ENCODE results near the gene DNAI4.

DNAI4 gene

DNA sequence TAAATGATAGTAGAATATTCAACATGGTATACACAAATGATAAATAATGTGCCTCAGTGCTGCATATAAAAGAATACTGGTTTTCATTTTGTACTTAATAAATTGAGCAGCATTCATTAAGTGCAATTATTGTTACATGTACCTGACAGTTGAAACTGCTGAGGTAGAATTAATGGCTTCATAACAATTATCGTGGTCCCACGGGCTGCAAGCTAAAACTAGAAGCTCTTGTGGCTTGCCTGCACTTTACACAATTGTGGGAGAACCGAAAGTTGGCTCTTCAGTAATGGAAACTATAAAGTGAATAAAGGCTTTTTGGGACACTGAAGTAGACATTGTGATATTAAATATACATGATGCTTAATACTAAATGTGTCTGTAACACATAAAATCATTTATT lies 146.8 kb downstream of the DNAI4 start:
- Histone ChIP-seq H3K36me3 (ENCODE audit: control insufficient read depth in 1 of 2, insufficient read depth in 2 of 2, low read length in 2 of 2) (no peaks in the 10 kb centered on the region), H3K4me3 (ENCODE audit: low read depth in 1 of 2, low read length in 2 of 2) (no peak overlapping the region), H3K9me3 (ENCODE audit: control insufficient read depth in 1 of 2, low read length in 2 of 2) (no peaks in the 10 kb centered on the region), H3K4me1 (ENCODE audit: control insufficient read depth in 1 of 2, insufficient read depth in 2 of 2, low read length in 2 of 2) (no peaks in the 10 kb centered on the region), H3K27ac (ENCODE audit: low read length) (no peak overlapping the region), H3K27me3 (ENCODE audit: low read depth, low read length) (no peaks in the 10 kb centered on the region)

DNA sequence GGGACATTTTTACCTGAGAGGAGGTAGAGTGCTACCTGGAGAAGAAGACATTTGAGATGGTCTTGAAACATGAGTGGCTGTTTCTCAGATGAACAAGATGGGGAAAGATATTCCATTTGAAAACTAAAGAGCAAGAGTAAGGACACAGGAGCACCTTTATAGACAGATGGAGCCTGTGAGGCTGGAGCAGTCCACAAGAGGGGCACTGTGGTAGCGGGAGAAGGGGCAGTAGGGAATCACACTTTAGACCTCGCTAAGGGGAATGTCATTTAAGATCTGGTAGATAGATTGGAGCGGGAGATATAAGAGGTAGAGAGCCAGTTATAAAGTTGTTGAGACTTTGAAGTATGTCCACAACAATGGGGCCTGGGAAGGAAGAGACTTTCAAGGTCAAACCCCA lies 149.0 kb downstream of the DNAI4 start:
- H3K27me3 ChIP-seq (ENCODE audit: low read depth, low read length): no peaks in the 10 kb centered on the region
- H3K27ac ChIP-seq (ENCODE audit: low read length): no peak overlapping the region
- H3K36me3 ChIP-seq (ENCODE audit: control insufficient read depth in 1 of 2, insufficient read depth in 2 of 2, low read length in 2 of 2): no peaks in the 10 kb centered on the region
- no peak overlapping the region for H3K4me3 ChIP-seq (ENCODE audit: low read depth in 1 of 2, low read length in 2 of 2)
- no peaks in the 10 kb centered on the region for H3K4me1 ChIP-seq (ENCODE audit: control insufficient read depth in 1 of 2, insufficient read depth in 2 of 2, low read length in 2 of 2)
- H3K9me3 ChIP-seq (ENCODE audit: control insufficient read depth in 1 of 2, low read length in 2 of 2): no peaks in the 10 kb centered on the region

DNA sequence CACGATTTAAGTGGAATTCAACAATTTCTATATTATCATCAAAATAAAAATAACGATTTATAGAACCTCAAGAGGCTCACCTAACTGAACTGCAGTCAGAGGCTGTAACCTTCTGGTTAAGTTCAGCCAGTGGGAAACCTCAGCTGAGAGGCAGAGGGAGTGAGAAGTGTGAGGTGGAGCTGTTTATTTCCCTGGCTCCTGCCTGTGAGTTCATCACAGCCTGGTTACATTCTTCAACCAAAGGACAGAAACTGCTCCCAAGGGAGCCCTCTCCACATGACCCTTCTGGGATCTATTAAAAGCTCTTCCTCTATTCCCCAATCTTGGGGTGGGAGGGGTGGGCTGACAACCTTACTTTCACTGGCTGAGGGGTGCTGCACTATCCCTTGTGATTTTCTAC lies 150.2 kb downstream of the DNAI4 start:
- Histone ChIP-seq H3K4me3 (ENCODE audit: low read depth in 1 of 2, low read length in 2 of 2) (no peak overlapping the region), H3K27ac (ENCODE audit: low read length) (no peak overlapping the region), H3K27me3 (ENCODE audit: low read depth, low read length) (no peaks in the 10 kb centered on the region), H3K9me3 (ENCODE audit: control insufficient read depth in 1 of 2, low read length in 2 of 2) (no peaks in the 10 kb centered on the region), H3K36me3 (ENCODE audit: control insufficient read depth in 1 of 2, insufficient read depth in 2 of 2, low read length in 2 of 2) (no peaks in the 10 kb centered on the region), H3K4me1 (ENCODE audit: control insufficient read depth in 1 of 2, insufficient read depth in 2 of 2, low read length in 2 of 2) (no peaks in the 10 kb centered on the region)

DNA sequence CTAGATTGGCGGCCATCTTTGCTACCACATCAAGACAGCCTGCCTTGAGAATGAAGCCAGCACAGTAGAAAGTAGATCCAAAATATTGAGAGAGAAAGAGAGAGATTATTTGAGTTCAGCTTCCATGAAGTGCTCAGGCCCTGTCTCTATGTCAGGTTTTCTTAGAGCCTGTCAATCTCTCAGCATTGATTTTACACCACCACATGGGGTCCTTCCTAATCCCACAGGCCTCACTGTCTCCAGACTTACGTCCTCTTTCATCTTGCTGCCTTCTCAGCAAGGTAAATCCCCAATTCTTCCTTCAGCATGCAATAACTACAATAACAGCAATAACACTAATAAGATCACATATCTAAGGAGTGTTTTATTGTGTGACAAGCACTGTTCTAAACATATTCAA lies 151.4 kb downstream of the DNAI4 start:
- Histone ChIP-seq H3K4me3 (ENCODE audit: low read depth in 1 of 2, low read length in 2 of 2) (no peak overlapping the region), H3K27me3 (ENCODE audit: low read depth, low read length) (no peaks in the 10 kb centered on the region), H3K36me3 (ENCODE audit: control insufficient read depth in 1 of 2, insufficient read depth in 2 of 2, low read length in 2 of 2) (no peaks in the 10 kb centered on the region), H3K4me1 (ENCODE audit: control insufficient read depth in 1 of 2, insufficient read depth in 2 of 2, low read length in 2 of 2) (no peaks in the 10 kb centered on the region), H3K9me3 (ENCODE audit: control insufficient read depth in 1 of 2, low read length in 2 of 2) (no peaks in the 10 kb centered on the region), H3K27ac (ENCODE audit: low read length) (no peak overlapping the region)

DNA sequence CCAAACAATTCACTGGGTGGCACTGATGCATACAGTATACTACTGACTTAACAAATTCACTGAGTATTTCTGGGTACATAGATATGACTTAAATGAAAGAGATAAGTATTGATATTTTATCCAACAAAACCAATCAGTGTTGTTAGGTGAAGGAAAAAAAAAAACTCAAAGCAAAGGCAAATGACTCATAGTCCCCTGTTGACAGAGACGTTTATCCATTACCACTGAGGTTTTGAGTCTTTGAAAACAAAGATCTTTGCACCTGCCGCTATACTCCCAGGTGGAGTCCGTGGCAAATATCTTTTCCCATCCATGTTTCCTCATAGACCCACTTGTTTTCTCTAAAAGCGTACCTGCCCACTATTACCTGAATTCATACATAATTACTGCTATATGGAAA lies 154.0 kb downstream of the DNAI4 start:
- Histone ChIP-seq H3K4me1 (ENCODE audit: control insufficient read depth in 1 of 2, insufficient read depth in 2 of 2, low read length in 2 of 2) (no peaks in the 10 kb centered on the region), H3K27ac (ENCODE audit: low read length) (no peak overlapping the region), H3K4me3 (ENCODE audit: low read depth in 1 of 2, low read length in 2 of 2) (no peak overlapping the region), H3K36me3 (ENCODE audit: control insufficient read depth in 1 of 2, insufficient read depth in 2 of 2, low read length in 2 of 2) (no peaks in the 10 kb centered on the region), H3K27me3 (ENCODE audit: low read depth, low read length) (no peaks in the 10 kb centered on the region), H3K9me3 (ENCODE audit: control insufficient read depth in 1 of 2, low read length in 2 of 2) (no peaks in the 10 kb centered on the region)

DNA sequence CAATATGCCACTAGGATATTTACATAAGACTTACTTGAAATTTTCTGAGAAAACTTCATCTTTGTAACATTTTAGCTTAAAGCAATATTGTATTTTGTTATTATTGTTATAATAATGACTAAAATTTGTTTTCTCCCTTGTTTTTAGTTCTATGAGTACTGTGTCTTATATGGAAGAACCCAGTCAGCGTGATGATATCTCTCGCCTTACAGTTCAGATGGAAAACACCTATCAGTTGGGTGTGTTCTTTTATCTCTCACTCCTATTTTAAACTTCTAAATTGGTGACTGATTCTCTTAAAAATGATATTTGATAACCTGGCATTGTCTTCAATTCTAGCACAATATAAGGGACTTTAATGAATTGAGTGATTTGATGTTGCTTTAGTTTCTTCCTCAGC lies 154.4 kb downstream of the DNAI4 start:
- H3K4me1 ChIP-seq (ENCODE audit: control insufficient read depth in 1 of 2, insufficient read depth in 2 of 2, low read length in 2 of 2): no peaks in the 10 kb centered on the region
- no peaks in the 10 kb centered on the region for H3K27me3 ChIP-seq (ENCODE audit: low read depth, low read length)
- no peak overlapping the region for H3K27ac ChIP-seq (ENCODE audit: low read length)

DNA sequence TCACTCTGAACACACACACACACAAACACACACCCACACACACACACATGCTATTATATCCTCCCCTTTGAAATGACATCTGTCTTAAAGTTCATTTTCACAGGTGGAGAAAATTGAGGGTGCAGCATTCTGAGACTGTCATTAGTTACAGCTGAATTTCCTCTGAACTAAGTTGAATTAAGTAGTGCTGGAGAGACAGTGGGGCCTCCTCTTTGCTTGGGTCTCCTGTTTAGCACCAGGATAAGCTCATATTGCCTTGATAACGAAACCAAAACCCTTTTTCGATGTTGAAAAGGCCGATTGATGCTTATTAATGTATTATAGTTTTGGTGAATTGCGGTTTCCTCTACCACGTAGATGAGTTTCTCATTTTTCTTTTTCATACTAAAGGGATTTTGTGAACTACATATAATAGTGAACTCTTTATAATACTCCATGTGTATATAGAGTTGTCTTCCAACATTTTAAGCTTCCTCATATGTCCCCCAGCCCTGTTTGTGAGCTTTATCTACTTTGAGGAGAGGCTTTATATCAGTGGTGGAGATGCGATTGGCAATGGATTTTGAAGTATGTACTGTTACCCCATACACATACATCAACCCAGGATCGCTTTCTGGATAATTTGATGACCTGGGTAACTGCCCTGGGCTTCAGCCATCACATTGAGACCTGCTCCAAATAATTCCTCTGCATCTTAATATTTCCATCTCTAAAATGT lies 155.0 kb downstream of the DNAI4 start:
- no peaks in the 10 kb centered on the region for H3K4me1 ChIP-seq (ENCODE audit: control insufficient read depth in 1 of 2, insufficient read depth in 2 of 2, low read length in 2 of 2)
- H3K27ac ChIP-seq (ENCODE audit: low read length): no peak overlapping the region
- no peaks in the 10 kb centered on the region for H3K27me3 ChIP-seq (ENCODE audit: low read depth, low read length)
- H3K4me3 ChIP-seq (ENCODE audit: low read depth in 1 of 2, low read length in 2 of 2): no peak overlapping the region
- no peaks in the 10 kb centered on the region for H3K36me3 ChIP-seq (ENCODE audit: control insufficient read depth in 1 of 2, insufficient read depth in 2 of 2, low read length in 2 of 2)
- no peaks in the 10 kb centered on the region for H3K9me3 ChIP-seq (ENCODE audit: control insufficient read depth in 1 of 2, low read length in 2 of 2)

More for the DNA sequence above, 154.4 kb downstream of the DNAI4 start:
- Histone ChIP-seq H3K36me3 (ENCODE audit: control insufficient read depth in 1 of 2, insufficient read depth in 2 of 2, low read length in 2 of 2) (no peaks in the 10 kb centered on the region), H3K9me3 (ENCODE audit: control insufficient read depth in 1 of 2, low read length in 2 of 2) (no peaks in the 10 kb centered on the region), H3K4me3 (ENCODE audit: low read depth in 1 of 2, low read length in 2 of 2) (no peak overlapping the region)

DNA sequence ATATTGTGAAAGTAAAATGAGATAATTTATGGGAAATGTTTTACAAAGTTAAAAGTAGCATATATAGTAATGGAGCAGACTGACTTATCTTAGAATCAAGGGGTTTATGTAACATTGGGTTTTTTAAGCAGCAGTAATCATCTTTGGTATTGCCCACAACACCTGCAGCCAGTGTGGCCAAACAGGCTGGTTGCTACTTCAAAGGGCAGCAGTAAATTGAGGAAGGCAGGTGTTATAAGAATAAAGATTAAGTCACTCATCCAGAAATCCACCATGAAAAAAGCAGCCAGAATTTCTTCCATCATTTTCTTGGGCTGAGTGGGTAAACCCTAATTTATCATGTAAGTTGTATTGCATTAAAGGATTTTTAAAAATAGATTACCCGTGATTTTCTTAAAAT lies 155.7 kb downstream of the DNAI4 start:
- H3K27me3 ChIP-seq (ENCODE audit: low read depth, low read length): no peaks in the 10 kb centered on the region
- no peak overlapping the region for H3K4me3 ChIP-seq (ENCODE audit: low read depth in 1 of 2, low read length in 2 of 2)
- H3K4me1 ChIP-seq (ENCODE audit: control insufficient read depth in 1 of 2, insufficient read depth in 2 of 2, low read length in 2 of 2): no peaks in the 10 kb centered on the region
- no peaks in the 10 kb centered on the region for H3K9me3 ChIP-seq (ENCODE audit: control insufficient read depth in 1 of 2, low read length in 2 of 2)
- H3K36me3 ChIP-seq (ENCODE audit: control insufficient read depth in 1 of 2, insufficient read depth in 2 of 2, low read length in 2 of 2): no peaks in the 10 kb centered on the region
- no peak overlapping the region for H3K27ac ChIP-seq (ENCODE audit: low read length)

DNA sequence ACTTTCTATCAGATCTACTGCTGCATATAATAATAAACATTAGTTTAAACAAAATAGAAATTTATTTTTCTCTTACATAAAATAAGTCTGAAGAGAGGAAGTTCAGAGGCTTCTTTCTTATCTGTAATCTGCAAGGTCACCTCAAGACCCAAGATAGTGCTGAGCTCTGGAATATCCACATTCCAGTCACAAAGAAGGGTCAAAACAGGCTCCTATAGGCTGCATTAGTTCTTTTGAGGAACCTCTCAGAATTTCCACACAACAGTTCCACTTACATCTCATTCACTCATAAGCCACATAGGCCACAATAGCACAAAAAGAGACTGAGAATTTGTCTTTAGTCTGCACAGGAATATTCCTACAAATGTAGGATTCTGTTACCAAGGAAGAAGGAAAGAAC lies 157.0 kb downstream of the DNAI4 start:
- Histone ChIP-seq H3K27me3 (ENCODE audit: low read depth, low read length) (no peaks in the 10 kb centered on the region), H3K4me1 (ENCODE audit: control insufficient read depth in 1 of 2, insufficient read depth in 2 of 2, low read length in 2 of 2) (no peaks in the 10 kb centered on the region), H3K9me3 (ENCODE audit: control insufficient read depth in 1 of 2, low read length in 2 of 2) (no peaks in the 10 kb centered on the region), H3K36me3 (ENCODE audit: control insufficient read depth in 1 of 2, insufficient read depth in 2 of 2, low read length in 2 of 2) (no peaks in the 10 kb centered on the region), H3K27ac (ENCODE audit: low read length) (no peak overlapping the region), H3K4me3 (ENCODE audit: low read depth in 1 of 2, low read length in 2 of 2) (no peak overlapping the region)

DNA sequence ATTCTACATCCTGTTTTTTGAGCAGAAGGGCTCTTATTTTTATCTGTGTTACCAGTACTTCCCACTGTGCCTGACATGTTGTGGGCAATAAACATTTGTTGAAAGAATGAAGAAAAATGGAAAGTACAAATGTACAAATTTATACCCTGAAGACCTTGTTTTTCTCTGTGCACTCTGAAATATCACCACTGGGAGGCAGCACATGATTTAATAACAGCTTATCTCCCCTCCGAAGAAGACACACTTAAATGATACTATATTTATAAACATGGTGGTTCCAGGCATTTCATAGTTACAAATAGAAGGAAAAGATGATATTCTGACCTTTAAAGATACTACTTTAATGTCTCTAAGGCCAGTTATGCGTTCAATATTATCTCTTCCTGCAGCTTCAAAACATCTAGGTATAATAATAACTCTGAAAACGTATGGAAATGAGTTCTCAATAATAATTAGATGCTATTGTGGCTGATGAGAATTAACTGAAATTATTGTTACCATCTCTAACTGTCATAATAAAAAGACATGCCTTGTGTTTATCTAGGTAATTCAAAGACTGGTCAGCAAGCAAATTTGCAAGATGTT lies 159.6 kb downstream of the DNAI4 start:
- Histone ChIP-seq H3K4me3 (ENCODE audit: low read depth in 1 of 2, low read length in 2 of 2) (no peak overlapping the region), H3K4me1 (ENCODE audit: control insufficient read depth in 1 of 2, insufficient read depth in 2 of 2, low read length in 2 of 2) (no peaks in the 10 kb centered on the region), H3K27me3 (ENCODE audit: low read depth, low read length) (no peaks in the 10 kb centered on the region), H3K36me3 (ENCODE audit: control insufficient read depth in 1 of 2, insufficient read depth in 2 of 2, low read length in 2 of 2) (no peaks in the 10 kb centered on the region), H3K27ac (ENCODE audit: low read length) (no peak overlapping the region), H3K9me3 (ENCODE audit: control insufficient read depth in 1 of 2, low read length in 2 of 2) (no peaks in the 10 kb centered on the region)
